Activated T-helper 1 cell treated with Interleukin-2 at 50 U/mL for 16 hours (primary cell): ENCODE measurements around the gene RRP1B.
"Not testable (repeated sequence)": the region's sequence is repeated elsewhere in the genome, so short reads cannot be mapped to it uniquely, and the experiment has no call there.

Experiments used
- DNase-seq: peaks from one replicate; pipeline ENCODE4 v3.0.0-alpha.2; 2020; ENCODE audit warnings: low read depth

Gene RRP1B, protein sequence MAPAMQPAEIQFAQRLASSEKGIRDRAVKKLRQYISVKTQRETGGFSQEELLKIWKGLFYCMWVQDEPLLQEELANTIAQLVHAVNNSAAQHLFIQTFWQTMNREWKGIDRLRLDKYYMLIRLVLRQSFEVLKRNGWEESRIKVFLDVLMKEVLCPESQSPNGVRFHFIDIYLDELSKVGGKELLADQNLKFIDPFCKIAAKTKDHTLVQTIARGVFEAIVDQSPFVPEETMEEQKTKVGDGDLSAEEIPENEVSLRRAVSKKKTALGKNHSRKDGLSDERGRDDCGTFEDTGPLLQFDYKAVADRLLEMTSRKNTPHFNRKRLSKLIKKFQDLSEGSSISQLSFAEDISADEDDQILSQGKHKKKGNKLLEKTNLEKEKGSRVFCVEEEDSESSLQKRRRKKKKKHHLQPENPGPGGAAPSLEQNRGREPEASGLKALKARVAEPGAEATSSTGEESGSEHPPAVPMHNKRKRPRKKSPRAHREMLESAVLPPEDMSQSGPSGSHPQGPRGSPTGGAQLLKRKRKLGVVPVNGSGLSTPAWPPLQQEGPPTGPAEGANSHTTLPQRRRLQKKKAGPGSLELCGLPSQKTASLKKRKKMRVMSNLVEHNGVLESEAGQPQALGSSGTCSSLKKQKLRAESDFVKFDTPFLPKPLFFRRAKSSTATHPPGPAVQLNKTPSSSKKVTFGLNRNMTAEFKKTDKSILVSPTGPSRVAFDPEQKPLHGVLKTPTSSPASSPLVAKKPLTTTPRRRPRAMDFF

DNA sequence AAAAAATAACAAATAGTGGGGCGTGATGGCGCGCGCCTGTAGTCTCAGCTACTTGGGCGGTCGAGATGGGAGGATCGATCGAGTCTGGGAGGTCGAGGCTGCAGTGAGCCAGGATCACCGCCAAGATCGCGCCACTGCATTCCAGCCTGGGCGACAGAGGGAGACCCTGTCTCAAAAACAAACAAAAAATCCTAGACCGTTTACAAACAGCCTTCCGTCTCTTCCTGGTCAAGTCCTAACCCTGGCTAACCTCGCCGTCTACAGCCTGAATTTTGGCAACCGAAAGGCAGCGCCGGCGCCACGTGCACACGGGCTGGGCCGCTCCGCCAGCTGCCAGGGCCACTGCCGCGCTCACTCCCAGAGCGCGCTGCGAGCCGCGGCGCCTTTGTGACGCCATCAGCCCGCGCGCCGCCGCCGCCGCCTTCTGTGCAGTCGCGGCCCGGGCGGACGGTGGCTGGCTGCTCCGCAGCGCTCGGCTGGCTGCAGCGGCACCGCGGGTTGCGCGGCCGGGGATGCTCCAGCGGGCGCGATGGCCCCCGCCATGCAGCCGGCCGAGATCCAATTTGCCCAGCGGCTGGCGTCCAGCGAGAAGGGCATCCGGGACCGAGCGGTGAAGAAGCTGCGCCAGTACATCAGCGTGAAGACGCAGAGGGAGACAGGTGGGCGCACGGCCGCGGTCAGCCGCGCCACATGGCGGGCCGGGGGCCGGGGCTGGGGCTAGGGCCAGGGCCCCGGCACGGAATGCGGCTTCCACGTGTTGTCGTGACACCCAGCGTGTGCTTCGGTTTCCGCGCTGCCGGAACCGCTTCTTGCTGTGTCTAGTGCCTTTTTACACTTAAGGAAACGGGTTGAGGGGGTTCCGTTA is at the start of gene RRP1B, which contains the start of gene HSF2BP:
Gene RRP1B, plus strand, starts transcription at position 425 of the 865 bp plus-strand sequence. Its CDS starts 105 bp downstream, at position 530.
Gene HSF2BP, minus strand, starts transcription at position 353 of the 865 bp plus-strand sequence. CDS start 1,392 bp downstream, outside the sequence.
- DNase-seq: peak; percentile 73

DNA sequence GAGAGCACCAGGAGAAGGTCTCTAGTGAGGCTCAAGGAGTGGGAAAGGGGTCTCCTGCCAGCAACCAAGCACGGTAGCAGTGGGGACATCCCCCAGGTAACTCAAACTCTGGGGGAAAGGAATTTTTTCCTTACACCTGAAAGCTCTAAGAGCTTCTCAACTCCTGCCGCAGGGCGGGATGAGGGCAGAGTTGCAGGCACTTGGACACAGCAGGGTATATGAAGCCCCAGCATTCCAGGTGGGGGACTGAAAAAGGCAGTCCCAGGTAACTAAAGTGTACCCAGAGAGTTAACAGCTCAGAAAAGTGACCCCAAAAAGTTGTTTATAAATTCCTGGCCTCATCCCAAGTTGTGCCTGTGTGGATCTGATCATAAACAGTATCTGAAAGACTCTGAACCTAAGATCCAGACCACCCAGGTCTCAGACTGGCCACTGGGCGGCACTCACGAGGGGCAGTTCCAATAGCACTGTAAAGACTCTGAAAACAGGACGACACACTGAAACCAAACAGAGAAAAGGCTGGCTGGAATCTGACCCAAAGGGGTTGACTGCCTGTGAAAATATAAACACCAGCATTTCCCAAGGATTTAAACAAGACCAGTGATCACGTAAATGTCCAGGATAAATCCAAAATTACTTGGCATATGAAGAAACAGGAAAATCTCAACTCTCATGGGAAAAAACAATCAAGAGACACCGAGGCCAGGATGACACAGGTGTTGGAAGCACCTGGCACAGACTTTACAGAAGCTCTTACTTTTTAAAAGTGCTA is 47.6 kb upstream of the RRP1B start:
- no peak for DNase-seq

DNA sequence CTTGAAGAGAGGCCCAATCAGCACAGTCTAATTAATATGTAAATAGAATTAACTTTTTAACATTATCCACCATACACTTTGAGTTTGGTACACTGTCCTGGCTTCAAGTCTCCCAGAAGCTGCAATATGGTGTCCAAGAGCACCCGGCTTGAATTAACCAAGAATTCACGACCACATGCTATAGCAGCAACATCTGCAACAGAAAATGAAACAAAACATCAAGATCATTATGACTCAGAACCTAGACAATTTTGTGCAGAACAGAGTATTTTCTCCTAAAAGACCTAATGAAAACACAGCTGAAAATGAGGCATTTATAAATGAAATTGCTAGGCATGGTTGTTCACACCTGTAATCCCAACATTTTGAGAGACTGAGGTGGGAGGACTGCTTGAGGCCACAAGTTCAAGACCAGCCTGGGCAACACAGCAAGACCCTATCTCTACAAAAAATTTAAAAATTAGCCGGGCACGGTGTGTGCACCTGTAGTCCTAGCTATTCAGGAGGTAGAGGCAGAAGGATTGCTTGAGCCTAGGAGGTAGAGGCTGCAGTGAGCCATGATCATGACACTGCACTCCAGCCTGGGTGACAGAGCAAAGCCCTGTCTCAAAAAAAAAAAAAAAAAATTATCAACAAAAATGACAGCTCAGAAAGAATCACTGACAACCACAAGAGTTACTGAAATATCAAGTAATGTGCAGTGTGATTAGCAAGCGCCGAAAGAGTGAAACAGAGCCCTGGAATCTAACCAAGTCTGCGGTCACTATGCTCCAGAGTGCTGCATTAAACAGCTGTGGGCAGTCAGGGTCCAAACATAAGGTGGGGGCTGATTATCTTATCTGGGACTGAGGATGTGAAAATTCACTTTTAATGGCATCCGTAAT is 45.4 kb upstream of the RRP1B start:
- no peak for DNase-seq

DNA sequence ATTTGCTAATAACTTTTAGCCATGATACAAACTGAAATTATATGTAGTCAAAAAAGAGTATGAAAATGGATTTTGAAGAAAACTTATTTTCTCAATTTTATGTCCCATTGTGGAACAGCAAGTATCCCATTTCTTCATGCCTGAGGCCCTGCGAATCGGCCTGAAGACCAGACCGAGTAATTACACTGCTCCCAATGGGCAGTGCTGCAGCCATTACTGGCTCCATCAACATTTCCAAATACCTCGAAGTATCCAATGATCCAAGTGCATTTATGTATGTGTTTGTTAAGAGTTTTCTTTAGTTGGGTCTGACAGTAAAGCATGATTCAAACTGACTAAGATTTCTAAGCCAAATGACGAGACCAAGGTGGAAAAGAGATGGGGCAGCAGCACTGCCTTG is 44.5 kb upstream of the RRP1B start:
- no peak for DNase-seq

DNA sequence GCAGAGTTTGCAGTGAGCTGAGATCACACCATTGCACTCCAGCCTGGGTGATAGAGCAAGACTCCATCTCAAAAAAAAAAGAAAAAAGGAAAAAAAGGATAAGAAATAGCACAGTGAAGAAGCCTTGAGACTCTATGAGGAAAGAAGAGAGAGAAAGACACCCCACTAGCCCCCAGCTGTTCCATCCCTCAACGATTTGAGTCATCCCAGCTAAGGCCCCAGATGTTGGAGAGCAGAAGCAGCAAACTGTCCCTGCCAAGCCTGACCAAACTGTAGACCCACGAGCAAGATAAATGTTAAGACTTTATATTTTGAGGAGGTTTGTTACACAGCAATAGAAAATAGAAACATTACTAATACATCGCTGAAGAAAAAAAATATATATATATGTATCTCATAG is 42.5 kb upstream of the RRP1B start:
- not testable (repeated sequence) for DNase-seq

DNA sequence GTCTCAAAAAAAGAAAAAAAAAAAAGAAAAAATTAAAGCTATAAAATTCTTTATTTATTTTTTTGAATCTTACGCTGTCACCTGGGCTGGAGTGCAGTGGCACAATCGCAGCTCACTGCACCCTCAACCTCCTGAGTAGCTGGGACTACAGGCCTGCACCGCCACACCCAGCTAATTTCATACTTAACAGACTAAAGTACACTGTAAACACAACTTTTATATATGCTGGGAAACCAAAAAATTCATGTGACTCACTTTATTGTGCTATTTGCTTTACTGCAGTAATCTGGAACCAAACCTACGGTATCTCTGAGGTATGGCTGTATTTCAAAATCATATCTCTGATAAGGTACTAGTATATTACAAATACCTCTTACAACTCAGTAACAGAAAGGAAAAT is 40.4 kb upstream of the RRP1B start:
- no peak for DNase-seq

DNA sequence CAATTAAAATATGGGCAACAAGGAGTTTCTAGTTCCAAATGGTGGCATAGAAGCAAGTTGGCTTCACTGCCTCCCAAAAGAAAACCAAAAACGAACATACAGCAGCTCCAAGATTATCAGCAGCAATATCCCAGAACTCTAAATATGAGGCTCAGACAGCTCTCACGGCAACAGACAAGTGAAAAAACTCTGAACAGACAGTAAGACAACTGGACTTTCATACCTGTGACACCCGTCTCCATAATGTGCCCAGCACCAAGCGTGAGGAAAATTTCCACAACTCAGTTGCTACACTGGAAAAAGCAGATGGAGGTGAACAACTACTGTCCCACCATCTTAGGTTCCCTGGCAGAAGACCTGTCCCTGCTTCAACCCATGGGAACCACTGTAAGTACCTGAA is 40.0 kb upstream of the RRP1B start:
- no peak for DNase-seq

DNA sequence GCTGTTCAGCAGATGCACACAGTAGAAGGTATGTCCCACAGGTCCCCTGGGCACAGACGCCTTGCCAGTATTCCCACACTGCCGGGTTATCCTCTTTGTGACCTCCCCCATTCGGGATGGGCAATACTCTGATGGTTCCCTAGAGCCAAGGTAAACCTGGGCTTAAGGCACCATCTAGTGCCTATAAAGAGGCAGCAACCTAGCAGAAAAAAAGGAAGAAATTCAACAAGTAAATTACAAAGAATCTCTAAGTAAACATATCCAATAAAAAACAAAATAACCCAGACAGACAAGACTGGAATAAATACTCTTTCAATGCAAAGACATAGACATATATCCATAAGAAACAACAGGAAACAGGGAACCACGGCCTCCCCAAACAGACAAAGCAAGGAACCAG is 39.5 kb upstream of the RRP1B start:
- DNase-seq: no peak

DNA sequence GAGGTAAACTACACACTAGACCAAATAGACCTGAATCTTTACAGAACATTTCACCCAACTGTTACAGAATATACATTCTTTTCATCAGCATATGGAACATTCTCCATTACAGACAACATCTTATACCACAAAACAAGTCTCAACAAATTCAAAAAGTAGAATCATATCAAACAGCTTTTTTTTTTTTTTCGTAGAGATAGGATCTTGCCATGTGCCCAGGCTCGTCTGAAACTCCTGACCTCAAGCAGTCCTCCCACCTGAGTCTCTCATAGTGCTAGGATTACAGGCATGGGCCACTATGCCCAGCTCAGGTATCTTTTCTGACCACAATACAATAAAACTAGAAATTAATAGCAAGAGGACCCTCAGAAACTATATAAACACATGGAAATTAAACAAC is 36.6 kb upstream of the RRP1B start:
- no peak for DNase-seq

DNA sequence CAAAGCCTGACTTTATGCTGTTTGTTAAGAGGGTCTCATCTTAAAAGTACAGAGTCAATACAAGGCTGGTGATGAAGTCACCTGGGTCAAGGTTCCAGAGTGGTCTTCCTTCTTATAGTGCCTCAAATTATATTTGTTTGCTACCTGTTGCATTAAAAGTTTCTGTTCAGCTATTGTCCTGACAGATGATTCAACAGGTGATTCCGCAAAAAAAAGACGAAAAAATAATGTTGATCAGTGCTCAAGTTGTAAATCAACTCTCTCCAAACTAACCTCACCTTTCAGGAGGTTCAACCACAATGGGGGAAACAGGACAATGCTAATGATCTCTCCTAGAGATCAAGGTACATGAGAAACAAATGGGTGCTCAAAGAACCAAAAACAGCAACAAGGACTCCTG is 35.8 kb upstream of the RRP1B start:
- no peak for DNase-seq

DNA sequence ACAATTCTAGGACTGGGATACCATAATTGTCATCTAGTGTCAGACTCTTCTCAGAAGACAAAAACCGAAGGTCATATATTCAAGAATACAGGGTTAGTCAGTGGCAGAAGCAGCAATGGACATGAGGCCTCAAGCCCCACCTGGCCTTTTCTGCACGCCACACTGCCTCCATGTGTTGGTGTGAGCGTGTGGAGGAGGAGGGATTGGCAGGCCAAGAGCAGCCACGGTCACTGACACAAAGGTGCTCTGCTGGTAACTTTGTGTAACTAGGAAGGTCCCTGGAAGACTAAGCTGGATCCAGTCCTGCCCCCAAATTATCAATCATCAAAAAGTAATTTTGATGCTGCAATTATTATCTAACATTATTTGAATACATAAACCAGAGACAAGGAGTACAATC is 35.0 kb upstream of the RRP1B start:
- no peak for DNase-seq

DNA sequence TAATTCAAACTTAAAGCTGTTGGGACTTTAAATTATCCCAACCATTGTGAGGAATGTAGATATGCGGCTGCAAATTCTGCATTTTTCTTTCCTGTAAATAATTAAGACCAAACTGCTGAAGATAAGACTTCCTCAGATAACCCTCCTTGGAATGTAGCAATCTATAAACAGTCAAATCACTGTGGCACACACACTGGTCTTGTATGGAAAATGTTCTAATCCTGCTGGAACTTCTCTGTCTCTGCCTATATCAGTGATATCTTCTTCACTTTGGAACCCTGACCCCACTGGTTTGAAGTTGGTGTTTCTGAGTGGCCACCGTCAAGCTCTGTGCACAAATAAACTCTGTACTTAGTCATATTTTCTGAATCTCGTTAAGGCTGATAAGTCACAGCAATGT is 33.0 kb upstream of the RRP1B start:
- DNase-seq: no peak

DNA sequence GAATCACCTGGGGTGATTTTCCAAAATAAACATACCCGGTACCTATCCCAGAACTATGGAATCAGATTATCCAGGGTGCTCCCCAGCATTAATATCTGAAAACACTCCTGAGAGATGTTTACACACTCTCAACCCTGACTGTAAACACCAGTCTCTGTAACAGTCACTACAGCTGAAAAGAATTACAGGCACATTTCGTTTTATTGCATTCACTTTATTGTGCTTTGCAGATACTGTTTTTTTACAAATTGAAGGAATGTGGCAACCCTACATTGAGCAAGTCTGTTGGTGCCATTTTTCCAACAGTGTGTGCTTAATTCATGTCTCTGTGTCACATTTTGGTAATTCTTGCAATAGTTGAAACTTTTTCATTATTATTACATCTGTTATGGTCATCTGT is 31.8 kb upstream of the RRP1B start:
- no peak for DNase-seq

DNA sequence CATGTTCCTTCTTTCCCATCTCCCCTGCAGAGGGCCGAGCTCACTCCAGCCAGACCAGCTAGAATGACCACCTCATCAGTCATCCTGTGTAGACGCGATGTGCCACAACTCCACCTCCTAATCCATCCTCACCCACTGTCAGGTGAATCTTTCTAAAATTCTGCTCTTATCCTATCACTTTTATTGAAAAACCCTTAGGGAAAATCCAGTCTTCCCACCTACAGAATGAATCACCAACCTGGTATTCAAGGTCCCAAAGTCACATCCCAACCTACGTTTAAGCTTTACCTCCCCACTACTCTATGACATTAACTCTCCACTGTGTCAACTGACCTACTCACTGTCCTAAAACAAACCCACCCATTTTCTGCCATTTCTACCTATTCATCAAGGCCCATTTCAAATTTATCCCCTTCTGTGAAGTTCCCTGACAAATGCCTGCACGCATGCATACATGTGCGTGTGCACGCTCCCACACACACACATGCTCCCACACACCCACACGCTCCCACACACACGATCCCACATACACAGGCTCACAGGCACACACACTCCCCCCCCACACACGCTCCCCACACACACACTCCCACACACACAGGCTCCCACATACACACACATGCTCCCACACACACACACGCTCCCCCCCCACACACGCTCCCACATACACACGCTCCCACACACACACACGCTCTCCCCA is 27.8 kb upstream of the RRP1B start:
- DNase-seq: no peak

DNA sequence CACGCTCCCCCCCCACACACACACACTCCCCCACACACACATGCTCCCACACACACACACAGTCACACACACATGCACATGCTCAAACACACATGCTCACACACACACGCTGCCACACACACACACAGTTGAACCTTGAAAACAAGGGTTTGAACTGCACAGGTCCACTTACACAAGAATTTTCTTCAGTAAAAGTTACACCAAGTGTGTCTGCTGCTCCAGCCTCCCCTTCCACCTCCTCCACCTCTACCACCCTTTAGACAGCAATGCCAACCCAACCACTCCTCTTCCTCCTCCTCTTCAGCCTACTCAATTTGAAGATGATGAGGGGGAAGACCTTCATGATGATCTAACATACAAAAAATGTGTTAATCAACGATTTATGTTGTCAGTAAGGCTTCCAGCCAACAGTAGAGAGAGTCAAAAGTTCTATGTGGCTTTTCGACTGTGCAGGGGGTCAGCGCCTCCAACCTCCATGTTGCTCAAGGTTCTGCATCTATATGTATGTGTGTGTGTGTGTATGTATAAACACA is 26.9 kb upstream of the RRP1B start:
- DNase-seq: no peak

DNA sequence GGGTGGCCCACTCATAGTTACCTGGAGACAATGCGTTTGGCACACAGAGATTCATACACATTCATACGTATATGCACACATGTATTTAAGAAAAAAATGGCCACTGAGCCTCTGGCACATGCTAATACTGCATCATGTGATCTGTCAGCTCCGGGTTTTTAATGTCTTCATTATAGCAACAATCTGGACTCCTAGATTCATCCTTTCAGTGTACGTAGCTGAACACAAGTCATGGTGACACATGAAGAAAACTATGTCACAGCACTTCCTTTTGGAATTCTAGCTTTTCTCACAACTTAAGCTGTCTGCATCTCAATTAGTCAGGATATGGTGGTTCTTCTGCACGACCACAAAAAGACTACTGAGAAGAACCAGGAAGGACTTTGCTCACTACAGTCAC is 24.7 kb upstream of the RRP1B start:
- DNase-seq: no peak

DNA sequence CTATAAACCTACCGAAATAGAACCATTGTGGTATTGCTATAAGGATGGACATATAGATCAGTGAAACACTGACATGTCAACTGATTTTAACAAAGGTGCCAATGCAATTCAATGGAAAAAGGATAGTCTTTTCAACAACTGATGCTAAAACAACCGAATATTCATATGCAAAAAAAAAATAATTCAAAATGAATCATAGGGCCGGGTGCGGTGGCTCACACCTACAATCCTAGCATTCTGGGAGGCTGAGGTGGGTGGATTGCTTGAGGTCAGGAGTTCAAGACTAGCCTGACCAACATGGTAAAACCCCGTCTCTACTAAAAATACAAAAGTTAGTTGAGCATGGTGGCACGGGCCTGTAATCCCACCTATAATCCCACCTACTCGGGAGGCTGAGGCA is 23.9 kb upstream of the RRP1B start:
- DNase-seq: no peak

DNA sequence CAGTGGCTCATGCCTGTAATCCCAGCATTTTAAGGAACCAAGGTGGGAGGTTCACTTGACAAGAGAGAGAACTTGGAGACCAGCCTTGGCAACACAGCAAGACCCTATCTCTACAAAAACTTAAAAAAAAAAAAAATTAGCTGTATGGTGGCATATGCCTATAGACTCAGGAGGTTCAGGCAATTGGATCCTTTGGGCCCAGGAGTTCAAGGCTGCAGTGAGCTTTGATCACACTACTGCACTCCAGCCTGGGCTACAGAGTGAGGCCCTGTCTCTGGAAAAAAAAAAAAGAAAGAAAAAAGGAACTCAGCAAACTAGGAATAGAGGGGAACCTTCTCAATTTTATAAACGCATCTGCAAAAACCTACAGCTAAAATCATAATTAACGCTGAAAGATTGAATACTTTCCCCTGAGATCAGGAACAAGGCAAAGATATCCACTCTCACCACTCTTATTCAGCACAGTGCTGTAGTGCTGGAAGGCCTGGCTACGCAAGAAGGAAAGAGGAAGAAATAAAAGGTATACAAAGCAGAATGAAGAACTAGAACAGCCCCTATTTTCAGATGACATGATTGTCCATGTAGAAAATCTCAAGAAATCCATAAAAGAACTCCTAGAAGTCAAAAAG is 21.7 kb upstream of the RRP1B start:
- DNase-seq: no peak
